DMS79 treated with DMSO at 0.1 percent for 48 hours (cell line): ENCODE results near the gene NFIA.
A peak's percentile ranks its signal among the peaks of the same experiment; 100 is the strongest.

Experiments
- DNase-seq: peaks from one replicate; lab custom pipeline; 2025; lab: John Stamatoyannopoulos, UW

The NFIA gene

DNA sequence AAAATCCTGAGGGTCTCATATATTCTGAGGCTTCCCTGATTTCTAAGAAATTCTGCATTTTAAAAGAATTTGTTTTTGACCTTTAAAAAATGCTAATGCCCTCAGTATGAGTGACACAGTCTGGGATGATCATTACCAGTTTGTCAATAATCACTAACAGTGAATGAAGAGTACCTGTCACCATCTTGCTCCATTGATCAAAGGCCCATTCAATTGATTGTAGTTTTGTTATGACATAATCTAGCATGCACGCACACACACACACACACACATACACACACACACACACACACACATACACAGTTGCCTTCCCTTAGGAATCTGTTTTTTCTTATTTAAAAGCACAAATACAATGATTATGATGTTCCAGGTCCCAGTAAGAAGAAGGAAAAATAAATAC lies 250.4 kb downstream of the NFIA start:
- no peak for DNase-seq

GRCh38 chr1:61334718-61335589 lies 252.6 kb downstream of the NFIA start:
- DNase-seq: no peak

GRCh38 chr1:61337037-61337436 lies 254.7 kb downstream of the NFIA start:
- DNase-seq: no peak

DNA sequence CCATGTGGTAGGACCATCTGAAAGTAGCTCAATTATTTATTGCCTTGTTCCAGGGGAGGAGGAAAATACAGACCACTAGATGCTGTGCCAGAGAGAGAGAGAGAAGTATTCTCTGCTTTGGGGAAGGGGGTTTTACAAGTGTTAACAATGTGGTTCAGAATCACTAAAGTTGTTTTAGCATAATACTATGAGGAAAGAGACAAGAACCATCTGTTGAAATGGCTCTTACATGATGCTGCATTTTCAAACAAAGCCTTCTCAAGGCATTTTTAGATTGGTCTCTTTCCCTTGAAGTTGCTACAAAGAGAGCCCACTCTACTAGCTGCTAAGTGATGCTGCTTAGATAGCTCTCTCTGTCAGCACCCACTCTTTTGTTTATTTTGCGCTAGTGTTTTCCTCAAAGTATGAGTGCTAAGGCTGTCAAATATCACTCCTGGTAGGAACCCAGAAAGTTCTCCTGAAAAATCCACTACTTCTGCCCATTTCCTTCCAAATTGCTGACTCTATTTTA lies 255.1 kb downstream of the NFIA start:
- DNase-seq: no peak

- DNase-seq: peak; percentile 75
Observed at GRCh38 chr1:61337981-61338848, 255.9 kb downstream of the NFIA start.

GRCh38 chr1:61338899-61339298 lies 256.5 kb downstream of the NFIA start:
- DNase-seq: no peak

DNA sequence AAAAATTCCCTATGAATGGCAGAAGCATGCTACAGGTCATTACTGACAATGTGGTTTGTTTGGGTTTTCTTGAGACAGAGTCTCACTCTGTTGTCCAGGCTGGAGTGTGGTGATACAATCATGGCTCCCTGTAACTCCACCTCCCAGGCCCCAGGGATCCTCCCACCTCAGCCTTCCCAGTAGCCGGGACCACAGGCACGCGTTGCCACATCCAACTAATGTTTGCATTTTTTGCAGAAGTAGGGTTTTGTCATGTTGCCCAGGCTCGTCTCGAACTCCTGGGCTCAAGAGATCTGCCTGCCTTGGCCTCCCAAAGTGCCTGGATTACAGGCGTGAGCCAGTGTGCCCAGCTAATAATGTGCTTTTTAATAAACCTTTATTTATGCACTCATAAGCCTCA lies 259.1 kb downstream of the NFIA start:
- DNase-seq: no peak

- DNase-seq: no peak
Observed at GRCh38 chr1:61343734-61344420, 261.5 kb downstream of the NFIA start.

- DNase-seq: no peak
Observed at GRCh38 chr1:61344696-61345095, 262.3 kb downstream of the NFIA start.

DNA sequence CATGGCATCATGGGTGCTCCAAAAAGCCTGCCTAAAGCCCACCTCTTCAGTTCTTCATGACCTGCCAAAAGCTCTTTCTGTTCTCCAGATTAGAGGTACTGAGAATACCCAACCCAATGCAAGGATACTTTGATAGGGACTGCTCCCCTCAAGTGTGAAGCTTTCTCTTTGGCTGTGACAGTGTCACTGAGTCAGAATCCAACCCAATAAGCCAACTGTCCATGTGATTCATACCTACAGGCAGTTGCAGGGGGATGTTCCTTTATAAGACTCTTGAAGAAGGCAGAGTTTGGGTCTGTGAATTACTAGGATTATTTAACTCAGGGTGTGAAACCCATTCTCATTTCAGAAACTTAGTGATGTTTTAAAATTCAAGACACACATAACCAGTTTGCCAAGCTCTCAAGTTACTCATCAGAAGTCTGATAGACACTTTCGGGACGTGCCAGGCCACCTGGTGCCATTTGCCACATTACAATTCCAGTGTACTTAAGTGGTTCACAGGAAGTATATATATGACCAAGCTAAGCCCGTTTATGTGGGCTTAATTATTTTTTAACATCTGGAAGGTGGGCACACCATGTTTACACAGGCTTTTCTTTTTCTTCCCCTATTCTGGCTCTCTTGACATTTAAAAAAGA lies 265.8 kb downstream of the NFIA start:
- no peak for DNase-seq

DNA sequence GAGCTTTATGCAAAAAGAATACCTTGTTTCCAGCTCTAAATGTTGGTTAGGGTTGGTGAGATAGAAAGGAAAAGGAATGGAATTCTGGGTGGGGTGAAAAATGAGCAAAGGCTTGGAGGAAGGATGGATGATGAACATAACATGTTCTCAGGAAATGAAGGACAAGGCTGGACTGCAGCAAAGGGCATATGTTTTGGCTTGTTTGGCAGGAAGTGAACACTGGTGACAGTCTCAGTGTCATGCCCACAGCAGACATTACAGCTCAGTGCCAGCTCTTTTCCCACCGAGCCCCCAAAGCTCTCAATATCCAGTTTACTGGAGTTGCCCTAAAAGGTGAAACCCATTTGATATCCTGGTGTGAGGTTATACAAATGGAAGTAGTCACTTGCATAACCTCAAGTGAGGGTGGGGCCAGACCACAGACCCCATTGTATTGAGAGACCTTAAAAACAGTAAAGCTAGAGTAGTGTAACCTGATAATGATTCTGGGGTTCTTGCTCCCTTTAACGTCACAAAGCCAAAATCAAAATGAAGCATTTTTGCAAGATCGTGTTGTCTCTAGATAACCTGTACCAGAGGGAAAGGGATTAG lies 270.6 kb downstream of the NFIA start:
- DNase-seq: no peak

DNA sequence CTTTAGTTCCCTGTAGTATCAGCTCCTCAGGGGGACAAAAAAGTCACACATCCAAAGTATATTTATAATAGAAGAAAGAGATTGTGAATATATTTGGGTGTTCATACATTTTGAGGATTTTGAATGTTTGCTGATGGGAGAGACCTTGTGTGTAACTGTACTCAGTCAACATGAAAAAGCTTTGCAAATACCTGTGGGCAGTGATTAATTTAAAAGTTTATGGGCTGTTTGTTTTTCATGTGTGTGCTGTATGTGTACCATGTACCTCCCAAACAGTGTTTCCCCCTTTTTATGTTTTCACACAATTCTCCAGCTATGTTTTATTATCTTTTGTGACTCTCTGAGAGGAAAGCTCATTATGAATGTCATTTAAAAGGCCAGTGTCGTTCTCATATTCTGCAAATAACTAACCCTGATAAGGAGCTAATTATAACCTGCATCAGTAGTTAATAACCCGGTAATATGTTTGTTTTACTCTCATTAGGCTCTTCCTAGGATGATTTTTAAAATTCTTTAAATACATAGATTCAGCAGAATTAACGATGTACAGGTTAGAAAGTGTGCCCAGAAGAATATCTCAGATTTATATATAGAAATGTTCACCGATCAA lies 271.5 kb downstream of the NFIA start:
- DNase-seq: no peak

DNA sequence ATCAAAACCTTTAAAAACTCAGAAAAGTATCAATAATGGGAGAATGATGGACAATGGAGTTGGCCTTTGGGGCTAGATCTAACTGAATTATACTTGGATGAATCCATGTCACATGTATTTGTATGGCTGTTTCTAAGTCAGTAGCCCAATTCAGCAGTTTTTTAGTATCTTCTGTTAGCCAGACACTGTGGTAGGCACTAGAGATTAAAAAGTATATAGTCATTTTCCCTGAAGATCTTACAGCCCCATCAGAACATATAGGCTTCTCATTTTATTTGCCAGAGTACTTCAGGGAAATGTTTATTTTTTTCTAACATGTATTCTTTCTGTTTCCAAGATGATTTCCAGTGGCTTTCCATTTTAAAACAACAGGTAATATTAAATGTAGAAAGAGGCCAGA lies 273.7 kb downstream of the NFIA start:
- no peak for DNase-seq

- DNase-seq: no peak
Observed at GRCh38 chr1:61356995-61357394, 274.6 kb downstream of the NFIA start.

DNA sequence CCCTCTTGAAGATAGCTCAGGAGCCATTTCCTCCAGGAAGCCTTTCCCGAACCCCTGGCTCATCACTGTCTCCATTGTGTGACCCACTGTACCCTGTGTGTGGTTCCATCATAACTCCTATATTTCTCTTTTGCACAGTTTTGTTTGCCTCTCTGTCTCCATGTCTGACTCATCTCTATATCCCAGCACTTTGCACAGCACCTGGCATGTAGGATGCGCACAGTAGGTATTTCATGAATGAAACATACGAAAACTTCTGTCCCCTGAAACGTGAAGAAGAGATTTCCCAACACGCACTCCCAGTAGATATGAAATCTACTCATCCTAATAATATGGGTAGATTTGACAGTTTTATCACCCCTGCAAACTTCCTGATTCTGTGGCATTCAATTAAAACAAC lies 275.2 kb downstream of the NFIA start:
- DNase-seq: no peak

DNA sequence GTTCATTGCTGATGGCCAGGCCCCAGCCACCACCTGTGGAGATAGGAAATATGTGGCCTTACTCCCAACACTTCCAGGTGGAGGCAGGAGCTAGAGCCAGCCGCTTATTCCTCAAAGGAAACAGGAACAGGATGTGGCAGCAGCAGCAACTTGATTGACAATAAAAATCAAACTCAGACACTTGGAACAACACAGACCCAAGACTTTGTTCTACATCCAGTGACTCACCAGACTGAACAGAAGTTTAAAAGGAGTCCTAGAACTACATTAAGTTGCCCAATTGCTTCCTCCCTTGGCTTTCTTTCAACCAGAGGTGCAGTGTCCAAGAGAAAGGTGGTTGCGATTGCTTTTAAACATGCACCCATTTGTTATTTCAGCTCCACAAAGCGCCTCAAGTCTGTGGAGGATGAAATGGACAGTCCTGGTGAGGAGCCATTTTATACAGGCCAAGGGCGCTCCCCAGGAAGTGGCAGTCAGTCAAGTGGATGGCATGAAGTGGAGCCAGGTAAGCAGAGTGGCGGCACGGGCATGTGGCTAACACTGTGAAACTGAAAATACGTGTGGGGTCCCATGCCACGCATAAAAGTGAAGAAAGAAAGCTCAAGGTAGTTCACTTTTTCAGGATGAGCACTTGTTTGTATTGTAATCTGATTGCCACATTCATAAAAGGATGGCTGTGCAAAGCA lies 276.6 kb downstream of the NFIA start:
- DNase-seq: no peak

DNA sequence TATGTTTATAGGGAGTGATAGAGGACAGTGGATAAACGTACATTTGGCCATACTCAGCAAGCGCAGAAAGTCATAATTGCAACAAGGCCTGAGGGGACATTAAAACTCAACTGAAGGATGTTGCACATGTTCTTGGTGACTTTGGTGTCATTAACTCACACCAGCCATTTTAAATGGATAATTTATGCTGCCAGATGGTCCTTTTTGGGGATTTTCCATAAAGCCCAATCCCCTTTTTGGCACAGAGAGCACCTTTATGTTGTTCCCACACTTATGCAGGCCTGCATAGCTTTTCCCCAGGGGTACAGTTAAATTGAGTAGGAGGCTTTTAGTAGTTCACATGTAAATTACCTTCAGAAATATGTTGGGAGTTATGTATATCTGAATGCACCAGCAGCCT lies 279.6 kb downstream of the NFIA start:
- DNase-seq: no peak

GRCh38 chr1:61362351-61362750 lies 280.0 kb downstream of the NFIA start:
- no peak for DNase-seq

DNA sequence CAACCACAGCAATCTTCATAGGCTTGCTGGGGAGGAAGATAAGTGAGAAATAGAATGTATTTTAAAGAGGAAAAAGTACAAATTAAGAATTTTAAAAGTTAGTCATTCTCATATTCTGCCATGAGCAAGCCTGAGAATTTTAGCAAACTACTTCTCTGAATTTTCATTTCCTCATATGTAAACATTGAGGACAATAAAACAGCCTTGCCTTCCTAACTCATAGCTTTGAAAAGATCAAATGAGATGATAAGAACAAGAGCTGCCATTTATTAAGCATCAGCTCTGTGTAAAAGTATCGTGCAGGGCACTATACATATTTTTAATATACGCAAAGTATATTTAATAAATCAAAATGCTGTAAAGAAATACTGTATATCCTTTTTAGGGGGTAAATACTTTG lies 286.0 kb downstream of the NFIA start:
- DNase-seq: no peak

DNA sequence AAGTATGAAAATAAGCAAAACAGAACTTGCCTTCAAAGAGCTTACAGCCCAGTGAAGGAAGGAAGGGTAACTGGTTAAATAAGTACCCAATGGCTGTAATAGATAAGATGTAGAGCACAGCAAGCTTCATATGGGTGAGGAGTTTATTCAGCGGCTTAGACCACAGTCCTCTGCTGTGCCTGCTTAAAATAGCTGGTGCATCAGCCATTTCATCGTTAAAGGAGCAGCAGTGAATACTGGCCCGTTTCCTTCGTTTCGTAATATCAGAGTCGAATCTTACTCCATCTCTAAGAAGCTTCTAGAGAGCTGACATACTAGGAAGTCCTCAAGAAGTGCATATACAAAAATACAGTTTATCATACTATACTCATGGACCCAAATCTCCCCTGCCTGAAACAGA lies 286.5 kb downstream of the NFIA start:
- no peak for DNase-seq
